Neural cell (in vitro differentiated cells): ENCODE measurements around the gene SMC1A. TPM values are rescaled to one million over a fixed set of nuclear protein-coding genes. Genes with fewer than 3 reads are reported as not detected.

Experiments used
- H2AFZ ChIP-seq: fragments of 200-600, 300-800 bp; sonication (generic), shearing (Covaris generic); 2 replicates; pipeline ENCODE4 v1.6.0; 2014; ENCODE audit warnings: low read depth, mild to moderate bottlenecking, antibody characterized with exemption, low read length, moderate library complexity
- H3F3A ChIP-seq: fragments of 200-600 bp; shearing (Covaris generic); 2 replicates; pipeline ENCODE4 v1.6.1; 2016; ENCODE audit warnings: mild to moderate bottlenecking, moderate library complexity, mixed read lengths, antibody characterized with exemption, low read length; ENCODE audit not compliant: insufficient read depth, poor library complexity, severe bottlenecking
- H3K27ac ChIP-seq: fragments of 200-600, 300-800 bp; sonication (generic), shearing (Covaris generic); 2 replicates; pipeline ENCODE4 v1.5.1; 2014; ENCODE audit warnings: mild to moderate bottlenecking, low read length, moderate library complexity
- H3K27me3 ChIP-seq: fragments of 300-800, 200-600 bp; sonication (generic), shearing (Covaris generic); 2 replicates; pipeline ENCODE4 v1.6.0; 2014; ENCODE audit warnings: mild to moderate bottlenecking, low read depth, low read length, moderate library complexity; ENCODE audit not compliant: insufficient read depth
- H3K36me3 ChIP-seq: fragments of 300-800, 200-600 bp; sonication (generic), shearing (Covaris generic); 2 replicates; pipeline ENCODE4 v1.5.1; 2014; ENCODE audit warnings: mild to moderate bottlenecking, antibody characterized with exemption, low read length, moderate library complexity; ENCODE audit not compliant: insufficient read depth
- H3K4me2 ChIP-seq: fragments of 300-800, 200-600 bp; sonication (generic), shearing (Covaris generic); 2 replicates; pipeline ENCODE4 v1.6.0; 2014; ENCODE audit warnings: mild to moderate bottlenecking, low read length
- H3K4me3 ChIP-seq: fragments of 300-800, 200-600 bp; sonication (generic), shearing (Covaris generic); 2 replicates; pipeline ENCODE4 v1.5.1; 2014; ENCODE audit warnings: mild to moderate bottlenecking, low read length, moderate library complexity
- H3K79me2 ChIP-seq: fragments of 200-600 bp; shearing (Covaris generic); replicated peaks from 2 replicates; pipeline ENCODE4 v1.6.0; 2014; ENCODE audit warnings: mild to moderate bottlenecking, low read length, moderate library complexity; ENCODE audit not compliant: insufficient read depth
- H3K9ac ChIP-seq: fragments of 300-800, 200-600 bp; sonication (generic), shearing (Covaris generic); 2 replicates; pipeline ENCODE4 v1.6.1; 2016; ENCODE audit warnings: mild to moderate bottlenecking, low read length, mixed read lengths
- H3K9me2 ChIP-seq: fragments of 200-600 bp; shearing (Covaris generic); 2 replicates; pipeline ENCODE4 v1.6.1; 2016; ENCODE audit warnings: mild to moderate bottlenecking, low read length, mixed read lengths; ENCODE audit not compliant: insufficient read depth
- H3K9me3 ChIP-seq: fragments of 200-600, 300-800 bp; sonication (generic), shearing (Covaris generic); 2 replicates; pipeline ENCODE4 v1.6.1; 2016; ENCODE audit warnings: mild to moderate bottlenecking, mixed run types, low read length, moderate library complexity, mixed read lengths
- H4K20me1 ChIP-seq: fragments of 200-600 bp; shearing (Covaris generic); 2 replicates; pipeline ENCODE4 v1.6.1; 2016; ENCODE audit warnings: mild to moderate bottlenecking, mixed run types; ENCODE audit not compliant: insufficient read depth
- EP300 ChIP-seq: fragments of 450-650 bp; conservative IDR thresholded peaks from 2 replicates; pipeline ENCODE4 v1.6.1; 2014; ENCODE audit warnings: antibody characterized with exemption, mild to moderate bottlenecking, moderate library complexity; ENCODE audit not compliant: poor library complexity, severe bottlenecking
- EZH2 ChIP-seq: fragments of 200-600, 300-800 bp; shearing (Covaris generic), sonication (generic); IDR thresholded peaks from 2 replicates; pipeline ENCODE4 v1.6.1; 2014; ENCODE audit warnings: antibody characterized with exemption, low read length, borderline replicate concordance, mild to moderate bottlenecking; ENCODE audit not compliant: insufficient read depth, poor library complexity, severe bottlenecking
- MXI1 ChIP-seq: fragments of 450-650 bp; conservative IDR thresholded peaks from 2 replicates; pipeline ENCODE4 v1.6.1; 2014; ENCODE audit warnings: antibody characterized with exemption, mild to moderate bottlenecking; ENCODE audit not compliant: poor library complexity, severe bottlenecking
- POLR2AphosphoS5 ChIP-seq: IDR thresholded peaks from 2 replicates; pipeline ENCODE4 v1.6.1; 2012
- RAD21 ChIP-seq: fragments of 450-650 bp; conservative IDR thresholded peaks from 2 replicates; pipeline ENCODE4 v1.6.1; 2014; ENCODE audit warnings: antibody characterized with exemption, mild to moderate bottlenecking, moderate library complexity
- SMC3 ChIP-seq: fragments of 450-650 bp; conservative IDR thresholded peaks from 2 replicates; pipeline ENCODE4 v1.6.1; 2014; ENCODE audit warnings: antibody characterized with exemption, mild to moderate bottlenecking, moderate library complexity; ENCODE audit not compliant: poor library complexity
- TAF1 ChIP-seq: IDR thresholded peaks from 2 replicates; pipeline ENCODE4 v1.6.1; 2012; ENCODE audit warnings: low read depth
- polyA plus RNA-seq: library from polyadenylated mRNA; depleted of rRNA; stranded (reverse); fragments of >200 nt; gene quantifications from 2 replicates; pipeline ENCODE4 v1.2.3, GENCODE V29; 2014
- TF ChIP-seq, protein P1 (sequence below): IDR thresholded peaks from 2 replicates; pipeline ENCODE4 v1.6.1; 2012; ENCODE audit warnings: borderline replicate concordance
- TF ChIP-seq, protein P2 (sequence below): fragments of 450-650 bp; IDR thresholded peaks from 2 replicates; pipeline ENCODE4 v1.5.1; 2014; ENCODE audit warnings: antibody characterized with exemption, mild to moderate bottlenecking, moderate library complexity; ENCODE audit not compliant: poor library complexity, severe bottlenecking

SMC1A gene
- polyA plus RNA-seq, 1 donor from 2014 or later, result 11.4 TPM

DNA sequence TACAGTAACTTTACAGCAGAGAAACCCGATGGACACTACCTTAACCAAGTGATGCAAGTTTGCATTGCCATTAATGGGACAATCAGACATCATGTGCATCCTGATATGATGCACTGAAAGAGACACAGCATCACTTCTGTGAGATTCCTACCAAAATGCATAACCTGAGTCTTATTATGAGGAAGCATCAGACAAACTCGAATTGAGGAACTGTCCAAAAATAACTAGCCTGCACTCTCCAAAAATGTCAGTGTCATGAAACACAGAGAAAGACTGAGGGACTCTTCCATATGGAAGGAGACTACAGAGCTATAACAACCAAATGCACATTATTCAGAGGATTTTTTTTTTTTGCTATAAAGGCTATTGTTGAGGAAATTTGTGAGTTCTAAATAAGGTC is 74.5 kb downstream of the SMC1A start:
- Histone ChIP-seq H3K27me3 (no peaks in the 10 kb centered on the region), H3K9ac (no peak overlapping the region), H3K9me2 (no peaks in the 10 kb centered on the region), H3K36me3 (no peaks in the 10 kb centered on the region), H3K4me3 (no peak overlapping the region), H2AFZ (no peak overlapping the region), H3K27ac (no peak overlapping the region), H3K79me2 (no peaks in the 10 kb centered on the region), H3K4me2 (no peak overlapping the region), H3K9me3 (no peaks in the 10 kb centered on the region), H4K20me1 (no peaks in the 10 kb centered on the region), H3F3A (no peaks in the 10 kb centered on the region)
- TF ChIP-seq TAF1 (no peak), SMC3 (no peak), MXI1 (no peak), EZH2 (no peak), RAD21 (no peak), EP300 (no peak), POLR2AphosphoS5 (no peak)
- TF ChIP-seq, protein P1, sequence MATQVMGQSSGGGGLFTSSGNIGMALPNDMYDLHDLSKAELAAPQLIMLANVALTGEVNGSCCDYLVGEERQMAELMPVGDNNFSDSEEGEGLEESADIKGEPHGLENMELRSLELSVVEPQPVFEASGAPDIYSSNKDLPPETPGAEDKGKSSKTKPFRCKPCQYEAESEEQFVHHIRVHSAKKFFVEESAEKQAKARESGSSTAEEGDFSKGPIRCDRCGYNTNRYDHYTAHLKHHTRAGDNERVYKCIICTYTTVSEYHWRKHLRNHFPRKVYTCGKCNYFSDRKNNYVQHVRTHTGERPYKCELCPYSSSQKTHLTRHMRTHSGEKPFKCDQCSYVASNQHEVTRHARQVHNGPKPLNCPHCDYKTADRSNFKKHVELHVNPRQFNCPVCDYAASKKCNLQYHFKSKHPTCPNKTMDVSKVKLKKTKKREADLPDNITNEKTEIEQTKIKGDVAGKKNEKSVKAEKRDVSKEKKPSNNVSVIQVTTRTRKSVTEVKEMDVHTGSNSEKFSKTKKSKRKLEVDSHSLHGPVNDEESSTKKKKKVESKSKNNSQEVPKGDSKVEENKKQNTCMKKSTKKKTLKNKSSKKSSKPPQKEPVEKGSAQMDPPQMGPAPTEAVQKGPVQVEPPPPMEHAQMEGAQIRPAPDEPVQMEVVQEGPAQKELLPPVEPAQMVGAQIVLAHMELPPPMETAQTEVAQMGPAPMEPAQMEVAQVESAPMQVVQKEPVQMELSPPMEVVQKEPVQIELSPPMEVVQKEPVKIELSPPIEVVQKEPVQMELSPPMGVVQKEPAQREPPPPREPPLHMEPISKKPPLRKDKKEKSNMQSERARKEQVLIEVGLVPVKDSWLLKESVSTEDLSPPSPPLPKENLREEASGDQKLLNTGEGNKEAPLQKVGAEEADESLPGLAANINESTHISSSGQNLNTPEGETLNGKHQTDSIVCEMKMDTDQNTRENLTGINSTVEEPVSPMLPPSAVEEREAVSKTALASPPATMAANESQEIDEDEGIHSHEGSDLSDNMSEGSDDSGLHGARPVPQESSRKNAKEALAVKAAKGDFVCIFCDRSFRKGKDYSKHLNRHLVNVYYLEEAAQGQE, result no peak
- TF ChIP-seq, protein P2, sequence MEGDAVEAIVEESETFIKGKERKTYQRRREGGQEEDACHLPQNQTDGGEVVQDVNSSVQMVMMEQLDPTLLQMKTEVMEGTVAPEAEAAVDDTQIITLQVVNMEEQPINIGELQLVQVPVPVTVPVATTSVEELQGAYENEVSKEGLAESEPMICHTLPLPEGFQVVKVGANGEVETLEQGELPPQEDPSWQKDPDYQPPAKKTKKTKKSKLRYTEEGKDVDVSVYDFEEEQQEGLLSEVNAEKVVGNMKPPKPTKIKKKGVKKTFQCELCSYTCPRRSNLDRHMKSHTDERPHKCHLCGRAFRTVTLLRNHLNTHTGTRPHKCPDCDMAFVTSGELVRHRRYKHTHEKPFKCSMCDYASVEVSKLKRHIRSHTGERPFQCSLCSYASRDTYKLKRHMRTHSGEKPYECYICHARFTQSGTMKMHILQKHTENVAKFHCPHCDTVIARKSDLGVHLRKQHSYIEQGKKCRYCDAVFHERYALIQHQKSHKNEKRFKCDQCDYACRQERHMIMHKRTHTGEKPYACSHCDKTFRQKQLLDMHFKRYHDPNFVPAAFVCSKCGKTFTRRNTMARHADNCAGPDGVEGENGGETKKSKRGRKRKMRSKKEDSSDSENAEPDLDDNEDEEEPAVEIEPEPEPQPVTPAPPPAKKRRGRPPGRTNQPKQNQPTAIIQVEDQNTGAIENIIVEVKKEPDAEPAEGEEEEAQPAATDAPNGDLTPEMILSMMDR, result no peak

DNA sequence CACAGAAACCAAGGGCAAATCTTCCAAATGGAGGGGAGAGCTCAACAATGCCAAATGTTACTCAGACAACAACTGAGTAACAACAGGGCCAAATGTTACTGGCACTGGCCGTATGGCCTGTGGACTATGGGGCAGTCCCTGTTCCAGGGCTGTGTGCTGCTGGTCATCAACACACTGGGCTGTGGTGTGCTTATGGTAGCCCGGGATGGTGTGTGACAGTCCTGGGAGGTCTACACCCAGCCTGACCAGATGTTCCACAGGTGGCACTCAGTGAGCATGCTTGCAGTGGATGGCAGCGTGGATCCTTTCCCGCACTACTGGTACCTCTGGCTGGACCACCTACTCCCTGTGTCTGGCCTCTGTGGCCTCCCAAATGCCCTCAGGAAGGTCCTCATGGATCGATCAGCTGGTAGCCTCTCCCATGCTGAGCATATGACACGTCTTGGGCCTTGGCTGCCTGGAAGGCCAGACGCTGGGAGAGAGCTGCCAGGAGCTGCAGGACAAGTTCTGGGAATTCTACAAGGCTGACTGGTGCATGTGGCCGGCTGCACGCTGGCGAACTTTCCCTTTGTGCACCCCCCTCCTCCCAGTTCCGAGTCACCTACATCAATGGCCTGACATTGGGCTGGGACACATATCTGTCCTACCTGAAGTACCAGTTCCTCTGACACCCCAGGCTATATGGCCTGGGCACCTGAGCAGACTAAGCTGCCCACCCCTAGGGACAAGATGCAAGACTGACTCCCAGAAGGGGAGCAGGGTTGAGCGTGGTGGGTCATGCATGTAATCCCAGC is 81.4 kb downstream of the SMC1A start:
- H3F3A ChIP-seq, result no peaks in the 10 kb centered on the region
- H3K9ac ChIP-seq, result no peak overlapping the region
- H3K79me2 ChIP-seq, result no peaks in the 10 kb centered on the region
- no peak overlapping the region for H2AFZ ChIP-seq
- TF ChIP-seq TAF1 (no peak), POLR2AphosphoS5 (no peak)
- H3K9me3 ChIP-seq, result no peaks in the 10 kb centered on the region
- H3K27me3 ChIP-seq, result no peaks in the 10 kb centered on the region
- H3K4me3 ChIP-seq, result no peak overlapping the region
- H3K9me2 ChIP-seq, result no peaks in the 10 kb centered on the region
- no peaks in the 10 kb centered on the region for H3K36me3 ChIP-seq
- H3K27ac ChIP-seq, result no peak overlapping the region
- no peaks in the 10 kb centered on the region for H4K20me1 ChIP-seq
- H3K4me2 ChIP-seq, result no peak overlapping the region
